ENCODE data around the gene SLC23A1.

DNA sequence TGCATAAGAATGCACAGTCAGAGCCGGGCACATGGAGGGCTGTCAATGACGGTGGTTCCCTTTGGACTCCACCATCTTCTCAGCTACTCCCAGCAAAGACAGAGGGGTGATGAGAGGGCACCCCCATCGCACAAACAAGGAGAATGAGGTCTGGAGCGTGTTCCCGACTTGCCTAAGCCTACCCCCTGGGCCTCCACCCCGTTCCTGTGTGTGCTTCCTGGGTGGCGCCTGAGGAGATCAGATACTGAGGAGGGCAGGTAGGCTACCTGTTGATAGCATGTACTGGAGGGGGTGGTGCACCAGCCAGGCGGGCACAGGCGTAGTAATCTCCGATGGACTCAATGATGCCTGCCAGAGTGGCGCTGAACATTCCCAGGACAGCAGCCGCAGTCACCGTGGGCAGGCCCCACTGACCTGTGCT, 4.1 kb downstream of the SLC23A1 start:
- TF ChIP-seq, protein P1, sequence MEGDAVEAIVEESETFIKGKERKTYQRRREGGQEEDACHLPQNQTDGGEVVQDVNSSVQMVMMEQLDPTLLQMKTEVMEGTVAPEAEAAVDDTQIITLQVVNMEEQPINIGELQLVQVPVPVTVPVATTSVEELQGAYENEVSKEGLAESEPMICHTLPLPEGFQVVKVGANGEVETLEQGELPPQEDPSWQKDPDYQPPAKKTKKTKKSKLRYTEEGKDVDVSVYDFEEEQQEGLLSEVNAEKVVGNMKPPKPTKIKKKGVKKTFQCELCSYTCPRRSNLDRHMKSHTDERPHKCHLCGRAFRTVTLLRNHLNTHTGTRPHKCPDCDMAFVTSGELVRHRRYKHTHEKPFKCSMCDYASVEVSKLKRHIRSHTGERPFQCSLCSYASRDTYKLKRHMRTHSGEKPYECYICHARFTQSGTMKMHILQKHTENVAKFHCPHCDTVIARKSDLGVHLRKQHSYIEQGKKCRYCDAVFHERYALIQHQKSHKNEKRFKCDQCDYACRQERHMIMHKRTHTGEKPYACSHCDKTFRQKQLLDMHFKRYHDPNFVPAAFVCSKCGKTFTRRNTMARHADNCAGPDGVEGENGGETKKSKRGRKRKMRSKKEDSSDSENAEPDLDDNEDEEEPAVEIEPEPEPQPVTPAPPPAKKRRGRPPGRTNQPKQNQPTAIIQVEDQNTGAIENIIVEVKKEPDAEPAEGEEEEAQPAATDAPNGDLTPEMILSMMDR (IDR thresholded peaks at IDR 0.05) = no peak
- TF ChIP-seq POLR2A (IDR thresholded peaks at IDR 0.05) (no peak), EP300 (IDR thresholded peaks at IDR 0.05) (no peak)

Data from tibial nerve (tissue), 4 donors.